H9 (cell line): ENCODE data around the gene ASTL. TPM values are rescaled to one million over a fixed set of nuclear protein-coding genes. Genes with fewer than 3 reads are reported as not detected.

ENCODE experiments used
- DNase-seq: peaks from one replicate; pipeline ENCODE4 v3.0.0-alpha.2; 2017
- H2AFZ ChIP-seq: one replicate; pipeline ENCODE4 v1.6.1; 2013; ENCODE audit warnings: mild to moderate bottlenecking, low read length, control low read depth, moderate library complexity
- H2AK5ac ChIP-seq: 2 replicates; pipeline ENCODE4 v1.6.1; 2013; ENCODE audit warnings: low read length, control low read depth, mixed read lengths; ENCODE audit not compliant: insufficient read length
- H2BK120ac ChIP-seq: one replicate; pipeline ENCODE4 v1.6.1; 2013; ENCODE audit warnings: low read depth, mild to moderate bottlenecking, low read length, control low read depth, inconsistent platforms; ENCODE audit not compliant: poor library complexity, severe bottlenecking
- H2BK12ac ChIP-seq: 2 replicates; pipeline ENCODE4 v1.6.1; 2013; ENCODE audit warnings: low read length, control low read depth, mixed read lengths, low read depth; ENCODE audit not compliant: insufficient read length
- H2BK15ac ChIP-seq: 2 replicates; pipeline ENCODE4 v1.6.1; 2013; ENCODE audit warnings: low read depth, low read length, control low read depth
- H2BK20ac ChIP-seq: one replicate; pipeline ENCODE4 v1.6.1; 2013; ENCODE audit warnings: low read depth, mild to moderate bottlenecking, low read length, control low read depth, inconsistent platforms; ENCODE audit not compliant: poor library complexity, severe bottlenecking
- H2BK5ac ChIP-seq: 2 replicates; pipeline ENCODE4 v1.6.1; 2013; ENCODE audit warnings: low read length, control low read depth, mixed read lengths; ENCODE audit not compliant: insufficient read length
- H3K14ac ChIP-seq: 2 replicates; pipeline ENCODE4 v1.6.1; 2013; ENCODE audit warnings: low read length, control low read depth; ENCODE audit not compliant: insufficient read depth
- H3K18ac ChIP-seq: 2 replicates; pipeline ENCODE4 v1.6.1; 2013; ENCODE audit warnings: low read depth, mild to moderate bottlenecking, mixed read lengths, low read length, control low read depth; ENCODE audit not compliant: insufficient read length
- H3K23ac ChIP-seq: 2 replicates; pipeline ENCODE4 v1.6.1; 2013; ENCODE audit warnings: low read length, control low read depth, mixed read lengths, low read depth; ENCODE audit not compliant: insufficient read length
- H3K23me2 ChIP-seq: 2 replicates; pipeline ENCODE4 v1.6.1; 2013; ENCODE audit warnings: low read depth, mild to moderate bottlenecking, mixed read lengths, low read length, control low read depth; ENCODE audit not compliant: insufficient read length, poor library complexity, severe bottlenecking
- H3K27ac ChIP-seq: 2 replicates; pipeline ENCODE4 v1.5.1; 2013; ENCODE audit warnings: low read length, control low read depth, mixed read lengths, low read depth; ENCODE audit not compliant: insufficient read length
- H3K27me3 ChIP-seq: 2 replicates; pipeline ENCODE4 v1.6.1; 2013; ENCODE audit warnings: low read length, control low read depth, inconsistent platforms; ENCODE audit not compliant: insufficient read depth
- H3K4ac ChIP-seq: 2 replicates; pipeline ENCODE4 v1.6.1; 2013; ENCODE audit warnings: low read depth, mild to moderate bottlenecking, control low read depth, inconsistent platforms, low read length, moderate library complexity
- H3K4me1 ChIP-seq: 2 replicates; pipeline ENCODE4 v1.6.1; 2013; ENCODE audit warnings: low read length, control low read depth, inconsistent platforms; ENCODE audit not compliant: insufficient read depth
- H3K4me2 ChIP-seq: 2 replicates; pipeline ENCODE4 v1.6.1; 2013; ENCODE audit warnings: low read length, control low read depth, mixed read lengths; ENCODE audit not compliant: insufficient read length, insufficient read depth
- H3K56ac ChIP-seq: 2 replicates; pipeline ENCODE4 v1.6.1; 2013; ENCODE audit warnings: low read depth, mild to moderate bottlenecking, mixed read lengths, low read length, control low read depth; ENCODE audit not compliant: insufficient read length
- H3K79me1 ChIP-seq: 2 replicates; pipeline ENCODE4 v1.6.1; 2013; ENCODE audit warnings: low read depth, mild to moderate bottlenecking, moderate library complexity, low read length, control low read depth, inconsistent platforms; ENCODE audit not compliant: insufficient read depth, poor library complexity, severe bottlenecking
- H3K79me2 ChIP-seq: 2 replicates; pipeline ENCODE4 v1.6.1; 2013; ENCODE audit warnings: low read length, control low read depth, inconsistent platforms; ENCODE audit not compliant: insufficient read depth
- H3K9ac ChIP-seq: 2 replicates; pipeline ENCODE4 v1.6.1; 2013; ENCODE audit warnings: low read length, control low read depth, mixed read lengths; ENCODE audit not compliant: insufficient read length; ENCODE audit errors: extremely low read depth
- H3K9me3 ChIP-seq: one replicate; pipeline ENCODE4 v1.6.1; 2013; ENCODE audit warnings: low read depth, low read length, inconsistent platforms; ENCODE audit not compliant: control insufficient read depth
- H3T11ph ChIP-seq: one replicate; pipeline ENCODE4 v1.6.1; 2013; ENCODE audit warnings: mild to moderate bottlenecking, low read length, control low read depth, inconsistent platforms
- H4K20me1 ChIP-seq: one replicate; pipeline ENCODE4 v1.6.1; 2013; ENCODE audit not compliant: control insufficient read depth, insufficient read length, insufficient read depth
- H4K5ac ChIP-seq: 2 replicates; pipeline ENCODE4 v1.6.1; 2013; ENCODE audit warnings: low read depth, mild to moderate bottlenecking, mixed read lengths, low read length, control low read depth; ENCODE audit not compliant: insufficient read length
- H4K8ac ChIP-seq: replicated peaks from 2 replicates; pipeline ENCODE4 v1.6.1; 2013; ENCODE audit warnings: low read length, control low read depth, mixed read lengths, low read depth; ENCODE audit not compliant: insufficient read length
- H4K91ac ChIP-seq: 2 replicates; pipeline ENCODE4 v1.6.1; 2013; ENCODE audit warnings: low read depth, mild to moderate bottlenecking, moderate library complexity, mixed read lengths, low read length, control low read depth; ENCODE audit not compliant: insufficient read length
- H3K27ac Mint-ChIP-seq, 3 experiments: 2 replicates in 2 of 3; 3 replicates in 1 of 3; pipeline ENCODE4 v1.8.0; 2020 to 2021; ENCODE audit warnings: mixed read lengths in 3 of 3, mild to moderate bottlenecking in 1 of 3, moderate library complexity in 1 of 3
- H3K27me3 Mint-ChIP-seq: 2 replicates; pipeline ENCODE4 v1.8.0; 2021; ENCODE audit warnings: low read depth, mild to moderate bottlenecking, moderate library complexity, mixed read lengths
- H3K36me3 Mint-ChIP-seq, 3 experiments: 2 replicates in 2 of 3; 3 replicates in 1 of 3; pipeline ENCODE4 v1.8.0; 2020 to 2021; ENCODE audit warnings: low read depth in 3 of 3, mixed read lengths in 3 of 3; ENCODE audit not compliant: insufficient read depth in 1 of 3
- H3K4me1 Mint-ChIP-seq, 2 experiments: 2 replicates each; pipeline ENCODE4 v1.8.0; 2020; ENCODE audit warnings: mixed read lengths in 2 of 2
- H3K4me3 Mint-ChIP-seq, 2 experiments: 2 replicates in 1 of 2; 3 replicates in 1 of 2; pipeline ENCODE4 v1.8.0; 2020 to 2021; ENCODE audit warnings: mild to moderate bottlenecking in 2 of 2, mixed read lengths in 2 of 2, moderate library complexity in 1 of 2
- H3K9me3 Mint-ChIP-seq, 2 experiments: 2 replicates in 1 of 2; 3 replicates in 1 of 2; pipeline ENCODE4 v1.8.0; 2020; ENCODE audit warnings: mild to moderate bottlenecking in 2 of 2, mixed read lengths in 2 of 2, moderate library complexity in 1 of 2
- WGBS: extraction: QIAGEN DNeasy Blood & Tissue Kit; methylation state at CpG from one replicate; pipeline ENCODE4 v1.1.7; 2013; ENCODE audit warnings: missing lambda C conversion rate, low lambda C conversion rate, mixed read lengths; ENCODE audit not compliant: insufficient read length; ENCODE audit errors: extremely low coverage; 5-methylcytosine and 5-hydroxymethylcytosine counted together
- total RNA-seq: library from RNA; stranded (reverse); gene quantifications from 2 replicates; pipeline ENCODE4 v1.2.1, GENCODE V29; 2021
- TF ChIP-seq, protein P1 (sequence below): fragments of 200-600 bp; sonication (generic); conservative IDR thresholded peaks from 3 replicates; pipeline ENCODE4 v1.8.0; 2021; ENCODE audit warnings: antibody characterized with exemption, mild to moderate bottlenecking

The ASTL gene
- total RNA-seq, 1 experiment from 2014 or later, result 0.81 TPM

DNA sequence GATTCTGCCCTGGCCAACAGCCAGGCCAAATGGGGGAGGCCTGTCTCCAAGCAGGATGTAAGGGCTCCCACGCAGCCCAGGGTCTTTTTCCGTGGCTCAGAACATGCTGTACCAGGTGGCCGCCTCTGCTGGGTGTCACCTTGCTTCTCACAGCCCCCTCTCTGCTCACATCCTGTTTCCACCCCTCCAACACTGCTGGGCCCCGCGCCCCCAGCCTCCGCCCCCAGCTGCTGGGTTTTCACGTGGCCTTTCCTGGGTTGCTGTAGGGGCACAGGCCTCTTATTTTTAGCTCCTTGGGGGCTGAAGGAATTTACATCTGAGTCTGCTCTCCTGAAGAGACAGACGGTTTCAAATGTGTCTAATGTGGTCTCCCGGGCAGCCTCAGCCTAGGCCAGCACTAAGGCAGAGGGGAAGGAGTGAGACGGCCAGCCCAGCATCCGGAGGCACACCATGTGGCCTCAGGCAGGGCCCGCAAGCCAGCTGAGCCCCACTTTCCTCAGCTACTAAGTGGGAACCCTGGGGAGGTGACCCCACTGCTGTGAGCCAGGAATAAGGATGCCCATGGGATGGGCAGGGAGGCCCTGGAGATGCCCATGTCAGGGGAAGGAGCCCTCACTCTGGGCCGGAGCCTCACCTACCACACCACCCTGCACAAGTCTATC, 25.6 kb upstream of the ASTL start:
- H2BK12ac ChIP-seq, result no peak overlapping the region
- peak overlapping the region in 1 of 3 experiments; percentile 52; a peak in 1 of 7 replicates for H3K27ac Mint-ChIP-seq
- H3K4me3 Mint-ChIP-seq, result no peak overlapping the region
- peaks cover 9% of the 10 kb centered on the region for H3K27me3 Mint-ChIP-seq
- no peak overlapping the region for H3K14ac ChIP-seq
- no peak overlapping the region for H2AFZ ChIP-seq
- H3K4me1 Mint-ChIP-seq, result peaks cover 23% of the 10 kb centered on the region in 2 experiments; a peak in 3 of 4 replicates
- H4K8ac ChIP-seq, result no peak overlapping the region
- no peak overlapping the region for H4K5ac ChIP-seq
- no peak overlapping the region for H2BK20ac ChIP-seq
- no peak overlapping the region for H4K91ac ChIP-seq
- no peaks in the 10 kb centered on the region for H3K36me3 Mint-ChIP-seq
- TF ChIP-seq, protein P1, sequence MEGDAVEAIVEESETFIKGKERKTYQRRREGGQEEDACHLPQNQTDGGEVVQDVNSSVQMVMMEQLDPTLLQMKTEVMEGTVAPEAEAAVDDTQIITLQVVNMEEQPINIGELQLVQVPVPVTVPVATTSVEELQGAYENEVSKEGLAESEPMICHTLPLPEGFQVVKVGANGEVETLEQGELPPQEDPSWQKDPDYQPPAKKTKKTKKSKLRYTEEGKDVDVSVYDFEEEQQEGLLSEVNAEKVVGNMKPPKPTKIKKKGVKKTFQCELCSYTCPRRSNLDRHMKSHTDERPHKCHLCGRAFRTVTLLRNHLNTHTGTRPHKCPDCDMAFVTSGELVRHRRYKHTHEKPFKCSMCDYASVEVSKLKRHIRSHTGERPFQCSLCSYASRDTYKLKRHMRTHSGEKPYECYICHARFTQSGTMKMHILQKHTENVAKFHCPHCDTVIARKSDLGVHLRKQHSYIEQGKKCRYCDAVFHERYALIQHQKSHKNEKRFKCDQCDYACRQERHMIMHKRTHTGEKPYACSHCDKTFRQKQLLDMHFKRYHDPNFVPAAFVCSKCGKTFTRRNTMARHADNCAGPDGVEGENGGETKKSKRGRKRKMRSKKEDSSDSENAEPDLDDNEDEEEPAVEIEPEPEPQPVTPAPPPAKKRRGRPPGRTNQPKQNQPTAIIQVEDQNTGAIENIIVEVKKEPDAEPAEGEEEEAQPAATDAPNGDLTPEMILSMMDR, result no peak
- H3K4me1 ChIP-seq, result peaks cover 2% of the 10 kb centered on the region; the same call in 1 of the 2 replicates
- H3K27ac ChIP-seq, result no peak overlapping the region
- H2BK5ac ChIP-seq, result no peak overlapping the region
- H3K9me3 ChIP-seq, result no peaks in the 10 kb centered on the region
- H3K27me3 ChIP-seq, result no peaks in the 10 kb centered on the region
- H4K20me1 ChIP-seq, result no peaks in the 10 kb centered on the region
- no peak for DNase-seq
- no peak overlapping the region for H2BK15ac ChIP-seq
- H3T11ph ChIP-seq, result no peak overlapping the region
- no peaks in the 10 kb centered on the region for H3K79me2 ChIP-seq
- no peak overlapping the region for H3K4me2 ChIP-seq
- H2BK120ac ChIP-seq, result no peak overlapping the region
- H2AK5ac ChIP-seq, result no peak overlapping the region
- no peaks in the 10 kb centered on the region for H3K23me2 ChIP-seq
- H3K4ac ChIP-seq, result no peak overlapping the region
- H3K9me3 Mint-ChIP-seq, result 0 out of 5 replicates have a peak, but pooled peaks cover 0 to under 1% of the 10 kb centered on the region in 2 experiments
- H3K9ac ChIP-seq, result no peak overlapping the region
- no peak overlapping the region for H3K56ac ChIP-seq
- no peak overlapping the region for H3K23ac ChIP-seq
- peak overlapping the region; percentile 16 for H3K18ac ChIP-seq
- no CpG with 5 or more reads among the region's 13 CpGs for WGBS
- no peaks in the 10 kb centered on the region for H3K79me1 ChIP-seq
